ENCODE measurements around the gene CDH5.
"Not testable (repeated sequence)": the region's sequence is repeated elsewhere in the genome, so short reads cannot be mapped to it uniquely, and the experiment has no call there.

CDH5 gene

GRCh38 chr16:66437391-66437945 lies 71.0 kb downstream of the CDH5 start:
- no peak for DNase-seq (ENCODE audit: low read depth in 2 of 2)

- no peak for DNase-seq (ENCODE audit: low read depth in 2 of 2)
These were observed 72.0 kb downstream of the CDH5 start for GRCh38 chr16:66438536-66438935.

- DNase-seq (ENCODE audit: low read depth in 2 of 2): no peak
These were observed 72.7 kb downstream of the CDH5 start for GRCh38 chr16:66439051-66439730.

GRCh38 chr16:66440271-66440802 lies 73.8 kb downstream of the CDH5 start:
- DNase-seq (ENCODE audit: low read depth in 2 of 2): no peak

- DNase-seq (ENCODE audit: low read depth in 2 of 2): no peak
These were observed 74.5 kb downstream of the CDH5 start for GRCh38 chr16:66440970-66441369.

DNA sequence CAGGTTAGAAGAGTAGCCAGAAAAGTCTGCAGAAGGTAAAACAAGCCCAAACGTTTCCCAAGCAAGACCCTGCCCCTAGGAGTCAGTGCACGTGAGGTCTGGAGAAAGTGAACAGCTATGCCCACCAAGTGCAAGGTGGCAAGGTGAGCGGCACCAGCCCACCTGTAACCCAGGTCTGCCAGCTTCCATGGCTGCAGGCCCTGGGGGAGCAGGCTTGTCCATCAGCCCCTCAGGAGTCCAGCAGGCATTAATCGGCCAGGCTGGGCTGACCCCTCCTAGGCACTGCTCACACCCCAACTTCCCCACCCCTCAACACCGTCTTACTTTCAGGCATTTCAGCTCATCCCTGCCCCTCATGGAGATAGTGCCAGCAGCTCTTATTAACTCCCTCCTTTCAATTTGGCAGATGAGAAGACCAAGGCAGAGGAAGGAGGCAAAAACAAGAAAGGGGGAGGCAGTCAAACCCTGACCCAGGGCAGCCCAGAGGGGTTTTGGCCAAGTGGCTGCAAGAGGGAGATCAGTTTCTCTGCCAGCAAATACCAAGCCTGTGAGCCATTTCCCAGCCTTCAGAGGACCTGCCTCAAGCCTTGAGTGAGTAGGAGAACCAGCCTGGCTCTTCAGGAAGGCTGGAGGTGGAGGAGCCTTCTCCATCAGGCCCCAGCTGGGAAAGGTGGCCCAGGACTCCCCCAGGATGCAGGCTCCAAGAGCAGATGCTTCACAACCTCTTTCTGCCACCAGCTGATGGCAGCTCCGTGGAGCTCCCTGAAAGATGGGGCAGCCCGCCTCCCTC lies 75.3 kb downstream of the CDH5 start:
- no peak for DNase-seq (ENCODE audit: low read depth in 2 of 2)

GRCh38 chr16:66442502-66443268 lies 76.2 kb downstream of the CDH5 start:
- DNase-seq (ENCODE audit: low read depth in 2 of 2): no peak

- no peak for DNase-seq (ENCODE audit: low read depth in 2 of 2)
These were observed 76.8 kb downstream of the CDH5 start for GRCh38 chr16:66443269-66443652.

DNA sequence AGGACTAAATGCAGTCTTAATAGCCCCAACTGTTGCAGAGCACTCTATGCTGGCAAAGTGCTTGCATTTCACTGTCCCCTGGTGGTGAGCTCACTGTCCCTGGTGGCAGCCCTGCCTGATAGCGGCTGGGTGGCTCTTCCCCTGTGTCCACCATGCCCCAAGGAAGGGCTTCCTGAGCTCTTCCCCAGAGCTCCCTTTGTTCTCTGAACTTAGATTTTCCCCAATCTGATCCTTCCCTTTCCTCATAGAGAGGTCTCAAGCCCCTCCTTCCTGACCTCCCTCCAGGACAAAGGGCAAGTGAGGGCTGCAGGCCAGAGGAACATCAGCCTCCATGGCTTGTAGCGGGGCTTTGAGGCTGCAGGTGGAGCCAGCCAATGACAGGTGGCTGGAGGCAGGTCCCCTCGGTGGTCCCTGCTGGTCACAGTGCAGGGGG lies 77.6 kb downstream of the CDH5 start:
- no peak for DNase-seq (ENCODE audit: low read depth in 2 of 2)

- no peak for DNase-seq (ENCODE audit: low read depth in 2 of 2)
These were observed 80.2 kb downstream of the CDH5 start for GRCh38 chr16:66446737-66447136.

GRCh38 chr16:66447491-66447890 lies 81.0 kb downstream of the CDH5 start:
- DNase-seq (ENCODE audit: low read depth in 2 of 2): no peak

DNA sequence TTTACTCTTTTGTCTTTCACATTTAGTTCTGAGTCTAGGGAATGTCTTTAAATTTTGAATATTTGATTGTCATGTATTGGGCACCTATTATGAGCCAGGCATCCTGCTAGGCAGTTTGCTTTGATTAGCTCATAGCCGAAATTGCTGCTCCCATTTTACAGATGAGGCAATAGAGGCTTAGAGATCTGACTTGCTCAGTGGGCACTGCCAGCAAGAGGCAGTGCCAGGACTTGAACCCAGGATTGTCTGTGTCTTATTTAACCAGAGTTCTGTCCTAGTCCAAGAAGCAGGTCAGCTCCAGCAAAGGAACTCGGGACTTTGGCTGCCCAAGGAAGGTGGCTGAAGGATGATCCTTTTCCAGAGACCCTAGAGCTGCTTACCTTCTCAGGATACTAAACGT lies 85.1 kb downstream of the CDH5 start:
- no peak for DNase-seq (ENCODE audit: low read depth in 2 of 2)

- not testable (repeated sequence) for DNase-seq (ENCODE audit: low read depth in 2 of 2)
These were observed 86.7 kb downstream of the CDH5 start for GRCh38 chr16:66453230-66453629.
